ENCODE data around the gene ZCCHC7.
"Not testable (repeated sequence)": the region's sequence is repeated elsewhere in the genome, so short reads cannot be mapped to it uniquely, and the experiment has no call there.

GRCh38 chr9:37114442-37114841, 5.9 kb upstream of the ZCCHC7 start:
- not testable (repeated sequence) for TF ChIP-seq EZH2 (IDR thresholded peaks at IDR 0.05; ENCODE audit: insufficient read depth, low read length); CTCF (IDR thresholded peaks at IDR 0.05; ENCODE audit: insufficient read depth, low read depth, low read length)

All from astrocyte (in vitro differentiated cells and primary cell).